ENCODE data around the gene SNHG17. TPM values are rescaled to one million over a fixed set of nuclear protein-coding genes. Genes with fewer than 3 reads are reported as not detected.

SNHG17 gene
- total and polyA plus RNA-seq, 9 of the 15 experiments (the other 6 are each of a cell fraction or from before 2014, with no cell fraction given), result 29.8 to 106 (median 57.7) TPM

- TF ChIP-seq ZBTB43 (CRISPR knock-in tag; IDR thresholded peaks at IDR 0.05), result no peak
- TF ChIP-seq CBX1 (IDR thresholded peaks at IDR 0.05; ENCODE audit: low read depth), result peak; percentile 92
- TF ChIP-seq ZNF778 (CRISPR knock-in tag; IDR thresholded peaks at IDR 0.05), result no peak
- no peak for TF ChIP-seq ZFP30 (CRISPR knock-in tag; IDR thresholded peaks at IDR 0.05; ENCODE audit: borderline replicate concordance)
- TF ChIP-seq ZNF75A (CRISPR knock-in tag; IDR thresholded peaks at IDR 0.05), result no peak
- TF ChIP-seq ZBTB5 (IDR thresholded peaks at IDR 0.05), result no peak
- TF ChIP-seq GABPB2 (CRISPR knock-in tag; conservative IDR thresholded peaks at IDR 0.05), result no peak
- TF ChIP-seq NFIC (IDR thresholded peaks at IDR 0.05), result peak; percentile 48; the same call in 1 of the 2 replicates
- no peak for TF ChIP-seq KDM2B (CRISPR knock-in tag; IDR thresholded peaks at IDR 0.05)
- TF ChIP-seq XRCC3 (IDR thresholded peaks at IDR 0.05), result no peak
- no peak for TF ChIP-seq HBP1 (CRISPR knock-in tag; IDR thresholded peaks at IDR 0.05)
- TF ChIP-seq IFI16 (CRISPR knock-in tag; IDR thresholded peaks at IDR 0.05), result no peak
- TF ChIP-seq SRSF3 (IDR thresholded peaks at IDR 0.05; ENCODE audit: insufficient read depth, low read length), result no peak
- TF ChIP-seq ZBTB33 (CRISPR knock-in tag; IDR thresholded peaks at IDR 0.05), result 0 out of 2 replicates have a peak, but pooled peaks have one; percentile 38
- no peak for TF ChIP-seq PHB (CRISPR knock-in tag; IDR thresholded peaks at IDR 0.05)
- no peak for TF ChIP-seq ZNF316 (IDR thresholded peaks at IDR 0.05)
- peak in 1 of 2 experiments; percentile 76; a peak in 1 of 4 replicates for TF ChIP-seq NONO (IDR thresholded peaks at IDR 0.05; ENCODE audit: low read depth in 2 of 2, low read length in 1 of 2)
- TF ChIP-seq PTTG1 (tag; IDR thresholded peaks at IDR 0.05; ENCODE audit: low read depth), result no peak
- TF ChIP-seq TFAM (CRISPR knock-in tag; conservative IDR thresholded peaks at IDR 0.05), result no peak
- no peak for TF ChIP-seq ZNF76 (CRISPR knock-in tag; IDR thresholded peaks at IDR 0.05; ENCODE audit: borderline replicate concordance)
These were observed 11.5 kb upstream of the SNHG17 start (continued) for GRCh38 chr20:38446441-38447209.

All from K562 (cell line).